Stimulated activated CD4-positive, alpha-beta T cell treated with anti-CD3 and anti-CD28 coated beads, Interleukin-12 subunit alpha, Interleukin-12 subunit beta, amount 100 ng/mL, for 48 hours (primary cell): ENCODE data around the gene DHX8.
"Not testable (repeated sequence)": the region's sequence is repeated elsewhere in the genome, so short reads cannot be mapped to it uniquely, and the experiment has no call there.

Experiments used
- DNase-seq, 3 donors: peaks; one replicate each; pipeline ENCODE4 v3.0.0-alpha.2; 2020; ENCODE audit warnings: low read depth in 2 of 3, low spot score in 1 of 3

DHX8 gene

GRCh38 chr17:43483674-43484551 lies at the start of gene DHX8:
TSS of gene DHX8 (plus strand) at chr17:43483975. CDS start at chr17:43484038, 63 bp downstream.
- DNase-seq = peak; percentile 96 to 99 (median 96)

DNA sequence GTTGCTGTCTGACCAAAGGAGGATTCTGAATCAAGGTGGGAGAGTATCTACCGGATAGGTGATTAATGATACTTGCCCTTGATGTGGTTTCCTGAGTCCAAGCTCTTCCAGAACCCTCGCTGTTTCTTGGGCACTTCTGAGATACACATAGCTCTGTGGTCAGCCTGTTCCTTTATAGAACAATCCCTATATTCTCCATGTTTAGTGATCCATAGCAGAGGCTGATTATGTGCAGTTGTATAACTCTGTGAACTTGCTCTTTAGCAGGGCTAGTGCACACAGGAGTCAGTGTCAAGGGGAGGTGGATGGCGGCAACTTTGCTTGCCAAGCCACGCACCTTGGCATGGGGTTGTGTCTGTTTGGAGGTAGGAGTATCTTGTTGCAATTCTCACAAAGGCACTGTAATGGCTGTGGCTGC lies 48.9 kb upstream of the DHX8 start:
- no peak for DNase-seq

- DNase-seq = no peak
These were observed 46.0 kb upstream of the DHX8 start for GRCh38 chr17:43437756-43438155.

- DNase-seq = no peak
These were observed 45.1 kb upstream of the DHX8 start for GRCh38 chr17:43438626-43439025.

GRCh38 chr17:43439041-43439440 lies 44.7 kb upstream of the DHX8 start:
- no peak for DNase-seq

DNA sequence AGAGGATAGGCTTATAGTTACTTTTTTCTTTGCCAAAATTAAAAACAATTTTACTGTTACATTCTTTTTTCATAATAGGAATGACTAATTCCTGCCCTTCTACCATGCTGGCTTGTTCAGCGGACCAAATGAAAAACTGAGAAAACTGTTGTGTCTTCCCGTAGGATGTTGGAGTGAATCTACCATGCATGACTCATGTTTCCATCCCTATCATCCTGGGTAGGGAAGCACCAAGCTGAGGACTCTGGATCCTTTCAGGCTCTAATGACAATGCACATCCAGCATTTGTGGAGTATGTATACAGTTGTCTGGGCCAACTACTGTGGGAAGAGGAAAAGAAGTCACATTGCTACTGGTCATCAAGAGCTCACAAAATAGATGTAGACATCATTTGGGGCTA lies 41.1 kb upstream of the DHX8 start:
- no peak for DNase-seq

- DNase-seq = no peak
These were observed 40.4 kb upstream of the DHX8 start for GRCh38 chr17:43443381-43443780.

GRCh38 chr17:43444223-43445008 lies 39.4 kb upstream of the DHX8 start:
- DNase-seq = no peak

GRCh38 chr17:43445009-43445589 lies 38.7 kb upstream of the DHX8 start:
- no peak for DNase-seq

DNA sequence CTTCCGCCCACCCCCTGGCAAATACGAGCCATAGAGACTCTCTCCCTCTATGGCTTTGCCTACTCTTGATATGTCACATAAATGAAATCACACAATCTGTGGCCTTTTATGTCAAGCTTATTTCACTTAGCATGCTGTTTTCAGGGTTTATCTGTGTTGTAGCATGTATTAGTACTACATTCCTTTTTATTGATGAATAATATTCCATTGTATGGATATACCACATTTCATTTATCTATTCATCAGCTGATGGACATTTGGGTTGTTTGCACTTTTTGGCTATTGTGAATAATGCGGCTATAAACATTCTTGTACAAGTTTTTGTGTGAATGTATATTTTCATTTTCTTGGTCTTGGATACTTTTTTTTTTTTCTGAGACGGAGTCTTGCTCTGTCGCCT lies 37.0 kb upstream of the DHX8 start:
- DNase-seq = no peak

- DNase-seq = no peak
These were observed 34.9 kb upstream of the DHX8 start for GRCh38 chr17:43448720-43449469.

DNA sequence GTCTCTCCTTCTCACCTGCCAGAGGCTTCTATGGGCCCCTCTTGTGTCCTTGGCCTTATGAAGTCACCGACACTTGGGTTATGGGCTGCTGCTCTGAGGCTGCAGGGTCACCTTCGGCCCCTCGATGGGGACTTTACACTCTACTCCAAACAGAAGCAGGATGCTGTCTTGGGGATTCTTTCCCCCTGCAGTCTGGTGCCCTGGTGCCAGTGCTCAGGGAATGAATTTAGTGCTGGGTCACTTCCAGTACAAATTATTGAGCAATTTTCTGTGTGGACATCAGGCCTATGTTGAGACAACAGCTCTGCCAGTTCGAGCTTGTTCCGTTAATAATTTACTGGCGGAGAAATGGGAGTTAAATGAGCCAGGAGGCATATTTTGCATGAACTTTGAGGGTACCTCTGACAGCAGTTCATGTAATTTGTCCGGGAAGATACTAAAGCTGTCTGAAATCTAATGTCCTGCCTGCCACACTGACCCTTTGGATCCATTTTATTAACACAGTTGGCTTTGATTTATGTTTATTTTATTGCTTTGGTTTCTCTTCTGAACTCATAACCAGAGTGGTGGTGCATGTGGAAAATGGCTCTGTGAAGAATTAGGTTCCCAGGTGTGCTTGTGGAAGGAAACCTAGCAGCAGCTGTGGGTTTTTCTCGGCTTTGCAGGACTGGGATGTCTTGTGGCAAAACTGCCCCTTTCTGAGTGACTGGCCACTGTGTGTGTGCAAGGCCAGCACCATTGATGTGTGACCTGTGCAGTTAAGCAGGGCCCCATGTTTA lies 34.1 kb upstream of the DHX8 start:
- no peak for DNase-seq

DNA sequence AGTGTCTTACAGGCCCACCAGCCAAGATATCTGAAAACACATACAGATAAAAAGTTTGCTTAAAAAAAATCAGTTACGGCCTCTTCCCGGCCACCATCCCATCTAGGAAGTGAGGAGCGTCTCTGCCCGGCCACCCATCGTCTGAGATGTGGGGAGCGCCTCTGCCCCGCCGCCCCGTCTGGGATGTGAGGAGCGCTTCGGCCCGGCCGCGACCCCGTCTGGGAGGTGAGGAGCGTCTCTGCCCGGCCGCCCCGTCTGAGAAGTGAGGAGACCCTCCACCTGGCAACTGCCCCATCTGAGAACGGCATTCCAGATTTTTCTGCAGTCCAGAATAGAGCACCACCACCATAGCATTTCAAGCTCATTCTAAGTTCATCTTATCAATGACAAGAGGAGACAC lies 33.0 kb upstream of the DHX8 start:
- DNase-seq = not testable (repeated sequence)

GRCh38 chr17:43451741-43452140 lies 32.0 kb upstream of the DHX8 start:
- not testable (repeated sequence) for DNase-seq

- DNase-seq = no peak
These were observed 30.4 kb upstream of the DHX8 start for GRCh38 chr17:43453331-43453812.

- DNase-seq = no peak
These were observed 28.9 kb upstream of the DHX8 start for GRCh38 chr17:43454868-43455267.

DNA sequence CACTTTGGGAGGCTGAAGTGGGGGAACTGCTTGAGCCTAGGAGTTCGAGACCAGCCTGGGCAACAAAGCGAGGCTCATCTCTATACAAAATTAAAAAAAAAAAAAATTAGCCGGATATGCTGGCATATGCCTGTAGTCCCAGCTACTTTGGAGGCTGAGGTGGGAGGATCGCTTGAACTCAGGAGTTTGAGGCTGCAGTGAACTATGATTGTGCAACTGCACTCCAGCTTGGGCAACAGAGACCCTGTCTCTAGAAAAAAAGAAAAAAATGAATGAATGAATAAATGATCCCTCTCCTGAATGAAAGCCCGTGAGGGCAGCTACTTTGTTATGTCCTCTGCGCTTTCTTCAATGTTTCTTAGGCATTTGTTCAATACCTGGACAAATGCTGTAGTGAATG lies 27.7 kb upstream of the DHX8 start:
- DNase-seq = no peak

DNA sequence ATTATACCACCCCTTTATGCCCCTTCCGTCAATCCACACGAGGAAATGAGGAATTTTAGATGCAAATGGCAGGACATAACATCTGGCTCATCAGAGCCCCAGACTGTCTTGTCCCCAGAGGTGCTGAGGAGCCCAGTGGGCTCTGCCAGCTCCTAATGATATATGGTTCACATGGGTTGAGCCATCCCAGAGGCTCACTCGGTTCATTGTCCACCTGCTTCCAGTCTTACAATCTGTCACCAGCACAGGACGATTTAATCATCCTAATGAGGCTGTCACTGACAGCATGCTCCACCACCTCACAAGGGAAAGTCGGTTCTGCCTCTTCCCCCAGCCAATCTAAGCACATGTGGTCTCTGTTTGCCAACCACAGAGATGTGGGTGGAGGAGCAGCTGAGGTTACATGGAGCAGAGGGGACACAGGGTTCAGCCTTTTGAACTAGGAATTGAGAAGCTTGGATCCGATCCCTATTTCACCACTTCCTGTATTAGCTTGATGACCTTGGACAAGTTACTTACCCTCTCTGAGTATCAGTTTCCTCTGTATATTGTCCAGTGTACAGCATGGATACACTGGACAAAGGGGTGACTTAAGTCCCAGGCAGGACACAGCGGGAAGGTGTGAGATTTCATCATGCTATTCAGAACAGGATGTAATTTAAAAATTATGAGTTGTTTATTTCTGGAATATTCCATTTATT lies 27.0 kb upstream of the DHX8 start:
- no peak for DNase-seq

DNA sequence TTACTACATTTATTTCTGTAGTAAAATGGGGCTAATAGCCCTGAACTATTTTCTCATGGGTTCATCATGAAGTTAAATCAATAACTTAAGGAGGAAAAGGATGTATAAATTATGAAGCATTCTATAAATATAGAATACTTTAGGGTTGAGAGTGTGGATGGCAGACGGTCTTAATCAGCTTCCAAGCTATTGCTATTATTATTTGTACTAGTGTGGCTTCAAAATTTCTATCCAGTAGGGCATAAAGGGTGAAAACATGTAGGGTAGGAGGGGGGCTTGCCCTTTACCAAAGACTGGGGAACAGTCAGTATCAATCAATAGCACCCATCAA lies 26.4 kb upstream of the DHX8 start:
- no peak for DNase-seq

DNA sequence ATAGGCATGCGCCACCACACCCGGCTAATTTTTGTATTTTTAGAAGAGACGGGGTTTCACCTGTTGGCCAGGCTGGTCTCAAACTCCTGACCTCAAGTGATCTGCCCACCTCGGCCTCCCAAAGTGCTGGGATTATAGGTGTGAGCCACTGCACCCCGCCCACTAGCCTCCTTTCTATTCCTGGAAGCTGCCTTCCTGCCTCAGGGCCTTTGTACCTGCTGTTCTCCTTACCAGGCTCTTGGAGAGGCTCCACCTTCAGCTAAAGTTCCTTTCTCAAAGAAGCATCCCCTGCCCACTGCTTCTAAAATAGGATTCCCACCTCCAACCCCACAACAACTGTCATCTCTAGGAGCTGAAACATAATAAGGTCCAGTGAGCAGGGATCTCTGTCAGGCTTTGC lies 23.9 kb upstream of the DHX8 start:
- not testable (repeated sequence) for DNase-seq
